Panc1 (cell line): ENCODE data around the gene SERAC1. TPM values are rescaled to one million over a fixed set of nuclear protein-coding genes. Genes with fewer than 3 reads are reported as not detected.
"Not testable (repeated sequence)": the region's sequence is repeated elsewhere in the genome, so short reads cannot be mapped to it uniquely, and the experiment has no call there.

Experiments used
- ATAC-seq: fragments of 200-7000 bp; cut with Tn5 transposase; 2 replicates; pipeline ENCODE4 v1.9.1; 2020; ENCODE audit warnings: mild to moderate bottlenecking, moderate library complexity
- BruUV-seq: library from RNA; stranded (reverse); fragments of 400-500 nt; replicated peaks from 2 replicates; lab custom pipeline; 2021; lab: Mats Ljungman, UMichigan
- CTCF ChIA-PET: fragments of 300-600 bp; sonication (Branson Sonifier 250); formaldehyde crosslinking; loops from one replicate; lab custom pipeline; 2022; ENCODE audit warnings: antibody characterized with exemption; lab: Charles Lee
- POLR2A ChIA-PET: fragments of 300-600 bp; sonication (Branson Sonifier 250); formaldehyde crosslinking; loops from one replicate; lab custom pipeline; 2022; ENCODE audit warnings: antibody characterized with exemption; lab: Charles Lee
- DNase-seq: peaks from one replicate; pipeline ENCODE4 v3.0.0-alpha.2; 2010; ENCODE audit warnings: low read depth, low spot score
- H3K27ac ChIP-seq: 2 replicates; pipeline ENCODE4 v1.5.1; 2011; ENCODE audit warnings: mild to moderate bottlenecking, low read length, inconsistent platforms
- H3K27me3 ChIP-seq: fragments of 200-500 bp; sonication (Bioruptor generic); 2 replicates; pipeline ENCODE4 v1.6.0; 2014; ENCODE audit warnings: low read length, inconsistent platforms; ENCODE audit not compliant: control insufficient read depth, insufficient read depth
- H3K36me3 ChIP-seq: fragments of 200-500 bp; sonication (Bioruptor generic); 2 replicates; pipeline ENCODE4 v1.5.1; 2014; ENCODE audit warnings: inconsistent platforms, mild to moderate bottlenecking, low read length, moderate library complexity; ENCODE audit not compliant: control insufficient read depth, insufficient read depth
- H3K4me1 ChIP-seq: 2 replicates; pipeline ENCODE4 v1.5.1; 2011; ENCODE audit warnings: inconsistent platforms, mild to moderate bottlenecking, low read length, moderate library complexity; ENCODE audit not compliant: control insufficient read depth, insufficient read depth
- H3K4me3 ChIP-seq, 2 experiments: 2 replicates each; pipeline ENCODE4 v1.5.1; 2011 to 2012; ENCODE audit warnings: low read depth in 2 of 2, low read length in 2 of 2, mild to moderate bottlenecking in 2 of 2, inconsistent platforms in 1 of 2, moderate library complexity in 1 of 2
- H3K9me3 ChIP-seq: fragments of 200-500 bp; sonication (Bioruptor generic); 2 replicates; pipeline ENCODE4 v1.5.1; 2014; ENCODE audit warnings: low read depth, mild to moderate bottlenecking, inconsistent platforms, low read length, moderate library complexity; ENCODE audit not compliant: control insufficient read depth, insufficient read depth
- POLR2AphosphoS5 ChIP-seq: IDR thresholded peaks from 2 replicates; pipeline ENCODE4 v1.6.1; 2012; ENCODE audit warnings: mild to moderate bottlenecking, low read depth, low read length, moderate library complexity
- SIN3A ChIP-seq: IDR thresholded peaks from 2 replicates; pipeline ENCODE4 v1.6.1; 2012; ENCODE audit warnings: low read depth, mild to moderate bottlenecking, low read length, moderate library complexity, borderline replicate concordance; ENCODE audit not compliant: insufficient read depth
- TCF7L2 ChIP-seq: IDR thresholded peaks from 2 replicates; pipeline ENCODE4 v1.6.1; 2011; ENCODE audit warnings: mild to moderate bottlenecking, low read depth, low read length, inconsistent platforms
- in situ Hi-C: cut with HindIII; loops from 2 replicates; pipeline ENCODE4 v1.10.0; 2016; ENCODE audit warnings: low sequenced_read_pairs, low pct_unique_long_range_greater_than_20kb
- intact Hi-C: fragments of 100-400 bp; cut with micrococcal nuclease; formaldehyde crosslinking; loops from one replicate; pipeline ENCODE4 v1.10.0; 2022; ENCODE audit not compliant: unreplicated experiment
- total RNA-seq: library from RNA; stranded (reverse); gene quantifications from one replicate; pipeline ENCODE4 v1.2.1, GENCODE V29; 2021; ENCODE audit not compliant: unreplicated experiment
- TF ChIP-seq, protein P1 (sequence below), 2 experiments: IDR thresholded peaks; 2 replicates each; pipeline ENCODE4 v1.6.1; 2011 to 2012; ENCODE audit warnings: low read depth in 2 of 2, control low read depth in 1 of 2, low read length in 1 of 2, mild to moderate bottlenecking in 1 of 2, moderate library complexity in 1 of 2; ENCODE audit not compliant: insufficient read depth in 1 of 2
- TF ChIP-seq, protein P2 (sequence below): fragments of 450-650 bp; IDR thresholded peaks from 2 replicates; pipeline ENCODE4 v1.5.1; 2017; ENCODE audit warnings: mild to moderate bottlenecking

The SERAC1 gene
- total RNA-seq, 1 experiment from 2014 or later = 8.2 TPM

DNA sequence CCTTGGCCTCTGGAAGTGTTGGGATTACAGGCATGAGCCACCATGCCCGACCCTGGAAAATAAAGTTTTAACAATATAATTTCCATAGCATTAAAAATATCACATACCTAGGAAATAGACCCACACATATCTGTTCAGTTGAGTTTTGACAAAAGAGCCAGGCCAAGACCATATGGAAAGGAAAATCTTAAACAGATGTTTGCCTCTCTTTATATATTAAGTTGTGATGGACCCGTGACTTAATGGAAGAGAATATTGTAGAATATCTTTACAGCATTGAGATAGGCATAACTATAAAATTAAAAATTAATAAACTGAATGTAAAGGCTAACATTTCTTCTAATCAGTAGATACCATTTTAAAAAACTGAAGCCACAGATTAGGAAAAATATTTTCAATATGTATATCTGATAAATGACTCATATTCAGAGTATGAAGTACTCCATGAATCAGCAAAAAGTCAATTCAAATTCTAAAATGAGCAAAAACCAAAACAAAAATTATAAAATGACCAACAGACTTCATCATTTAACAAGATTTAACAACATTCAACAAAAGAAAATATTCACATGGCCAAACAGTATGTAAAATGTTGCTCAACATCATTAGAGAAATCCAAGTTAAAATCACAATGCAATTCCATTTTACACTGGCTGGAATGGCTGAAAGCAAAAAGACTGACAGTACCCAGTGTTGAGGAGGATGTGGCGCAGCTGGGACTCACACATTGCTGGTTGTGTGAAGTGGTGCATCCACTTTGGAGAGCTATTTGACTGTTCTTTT, 43.4 kb upstream of the SERAC1 start:
- H3K4me1 ChIP-seq = no peaks in the 10 kb centered on the region
- no peaks in the 10 kb centered on the region for H3K9me3 ChIP-seq
- intact Hi-C loops (no loop called here), in situ Hi-C loops (no loop called here)
- no peak overlapping the region for H3K4me3 ChIP-seq
- H3K36me3 ChIP-seq = no peaks in the 10 kb centered on the region
- TF ChIP-seq TCF7L2 = no peak
- no peak for TF ChIP-seq POLR2AphosphoS5
- no peak for TF ChIP-seq SIN3A
- no TSS peak for BruUV-seq
- DNase-seq (no peak), ATAC-seq (no peak)
- no peak overlapping the region for H3K27ac ChIP-seq
- 0 out of 2 replicates have a peak, but pooled peaks cover 2% of the 10 kb centered on the region for H3K27me3 ChIP-seq
- ChIA-PET POLR2A (no interaction called here), CTCF (interaction anchor here (0.7 to 1.3 kb wide), 2 partner anchors 11 to 265 kb away, joined by 4 to 8 read pairs; no protein-coding TSS in a partner anchor)

DNA sequence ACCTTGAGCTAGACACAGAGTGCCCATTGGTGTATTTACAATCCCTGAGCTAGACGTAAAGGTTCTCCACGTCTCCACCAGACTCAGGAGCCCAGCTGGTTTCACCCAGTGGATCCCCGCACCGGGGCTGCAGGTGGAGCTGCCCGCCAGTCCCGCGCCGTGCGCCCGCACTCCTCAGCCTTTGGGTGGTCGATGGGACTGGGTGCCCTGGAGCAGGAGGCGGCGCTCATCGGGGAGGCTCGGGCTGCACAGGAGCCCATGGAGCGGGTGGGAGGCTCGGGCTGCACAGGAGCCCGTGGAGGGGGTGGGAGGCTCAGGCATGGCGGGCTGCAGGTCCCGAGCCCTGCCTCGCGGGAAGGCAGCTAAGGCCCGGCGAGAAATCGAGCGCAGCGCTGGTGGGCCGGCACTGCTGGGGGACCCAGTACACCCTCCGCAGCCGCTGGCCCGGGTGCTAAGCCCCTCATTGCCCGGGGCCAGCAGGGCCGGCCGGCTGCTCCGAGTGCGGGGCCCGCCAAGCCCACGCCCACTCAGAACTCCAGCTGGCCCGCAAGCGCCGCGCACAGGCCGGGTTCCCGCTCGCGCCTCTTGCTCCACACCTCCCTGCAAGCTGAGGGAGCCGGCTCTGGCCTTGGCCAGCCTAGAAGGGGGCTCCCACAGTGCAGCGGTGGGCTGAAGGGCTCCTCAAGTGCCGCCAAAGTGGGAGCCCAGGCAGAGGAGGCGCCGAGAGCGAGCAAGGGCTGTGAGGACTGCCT, 41.7 kb upstream of the SERAC1 start:
- CTCF ChIA-PET = interaction anchor here (0.6 kb wide), 1 partner anchor 521 kb away, joined by 3 read pairs; no protein-coding TSS in a partner anchor

DNA sequence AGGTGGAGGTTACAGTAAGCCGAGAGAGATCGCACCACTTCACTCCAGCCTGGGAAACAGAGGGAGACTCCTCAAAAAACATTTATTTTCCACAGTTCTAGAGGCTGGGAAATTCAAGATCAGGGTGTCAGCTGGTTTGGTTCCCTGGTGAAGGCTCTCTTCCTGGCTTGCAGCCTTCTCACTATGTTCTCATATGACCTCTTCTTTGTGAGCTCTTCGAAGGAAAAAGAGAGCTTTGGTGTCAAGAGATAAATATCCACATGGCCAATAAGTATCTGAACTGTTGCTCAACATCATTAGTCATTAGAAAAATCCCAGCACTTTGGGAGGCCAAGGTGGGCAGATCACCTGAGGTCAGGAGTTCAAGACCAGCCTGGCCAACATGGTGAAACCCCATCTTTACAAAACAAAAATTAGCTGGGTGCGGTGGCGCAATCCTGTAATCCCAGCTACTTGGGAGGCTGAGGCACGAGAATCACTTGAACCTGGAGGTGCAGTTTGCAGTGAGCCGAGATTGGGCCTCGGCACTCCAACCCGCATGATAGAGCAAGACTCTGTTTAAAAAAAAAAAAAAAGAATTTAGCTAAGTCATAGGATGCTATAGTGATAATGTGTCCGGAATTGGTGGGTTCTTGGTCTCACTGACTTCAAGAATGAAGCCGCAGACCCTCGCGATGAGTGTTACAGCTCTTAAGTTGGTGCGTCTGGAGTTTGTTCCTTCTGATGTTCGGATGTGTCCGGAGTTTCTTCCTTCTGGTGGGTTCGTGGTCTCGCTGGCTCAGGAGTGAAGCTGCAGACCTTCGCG, 40.4 kb upstream of the SERAC1 start:
- in situ Hi-C loops = not testable (repeated sequence)

More for the DNA sequence above, 41.7 kb upstream of the SERAC1 start:
- H3K27me3 ChIP-seq, H3K36me3 ChIP-seq, H3K9me3 ChIP-seq, H3K4me1 ChIP-seq, BruUV-seq, in situ Hi-C loops, DNase-seq, H3K4me3 ChIP-seq, POLR2A ChIA-PET, intact Hi-C loops, ATAC-seq, H3K27ac ChIP-seq: not testable (repeated sequence)

DNA sequence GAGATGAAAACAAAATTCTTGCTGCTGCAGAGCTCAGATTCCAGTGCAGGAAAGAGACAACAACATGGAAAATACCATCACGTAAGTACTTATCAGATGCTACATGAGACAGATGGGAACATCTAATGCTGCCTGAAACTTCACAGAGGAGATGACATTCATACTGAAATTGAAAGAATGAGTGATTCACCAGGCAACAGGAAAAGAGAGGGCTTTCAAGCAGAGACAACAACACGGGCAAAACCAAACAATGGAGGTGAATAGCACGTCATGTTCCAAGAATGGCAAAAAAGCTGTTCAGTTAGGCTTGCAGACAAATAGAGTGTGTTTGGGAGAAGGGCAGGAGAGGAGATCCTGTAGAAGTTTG, 39.3 kb upstream of the SERAC1 start:
- CTCF ChIA-PET = no interaction called here
- in situ Hi-C loops = no loop called here
- H3K27me3 ChIP-seq = 0 out of 2 replicates have a peak, but pooled peaks cover 2% of the 10 kb centered on the region
- no peaks in the 10 kb centered on the region for H3K36me3 ChIP-seq
- H3K27ac ChIP-seq = no peak overlapping the region
- POLR2A ChIA-PET = no interaction called here
- H3K4me3 ChIP-seq = no peak overlapping the region
- no peaks in the 10 kb centered on the region for H3K9me3 ChIP-seq
- ATAC-seq (no peak), DNase-seq (no peak)
- TF ChIP-seq, protein P1, sequence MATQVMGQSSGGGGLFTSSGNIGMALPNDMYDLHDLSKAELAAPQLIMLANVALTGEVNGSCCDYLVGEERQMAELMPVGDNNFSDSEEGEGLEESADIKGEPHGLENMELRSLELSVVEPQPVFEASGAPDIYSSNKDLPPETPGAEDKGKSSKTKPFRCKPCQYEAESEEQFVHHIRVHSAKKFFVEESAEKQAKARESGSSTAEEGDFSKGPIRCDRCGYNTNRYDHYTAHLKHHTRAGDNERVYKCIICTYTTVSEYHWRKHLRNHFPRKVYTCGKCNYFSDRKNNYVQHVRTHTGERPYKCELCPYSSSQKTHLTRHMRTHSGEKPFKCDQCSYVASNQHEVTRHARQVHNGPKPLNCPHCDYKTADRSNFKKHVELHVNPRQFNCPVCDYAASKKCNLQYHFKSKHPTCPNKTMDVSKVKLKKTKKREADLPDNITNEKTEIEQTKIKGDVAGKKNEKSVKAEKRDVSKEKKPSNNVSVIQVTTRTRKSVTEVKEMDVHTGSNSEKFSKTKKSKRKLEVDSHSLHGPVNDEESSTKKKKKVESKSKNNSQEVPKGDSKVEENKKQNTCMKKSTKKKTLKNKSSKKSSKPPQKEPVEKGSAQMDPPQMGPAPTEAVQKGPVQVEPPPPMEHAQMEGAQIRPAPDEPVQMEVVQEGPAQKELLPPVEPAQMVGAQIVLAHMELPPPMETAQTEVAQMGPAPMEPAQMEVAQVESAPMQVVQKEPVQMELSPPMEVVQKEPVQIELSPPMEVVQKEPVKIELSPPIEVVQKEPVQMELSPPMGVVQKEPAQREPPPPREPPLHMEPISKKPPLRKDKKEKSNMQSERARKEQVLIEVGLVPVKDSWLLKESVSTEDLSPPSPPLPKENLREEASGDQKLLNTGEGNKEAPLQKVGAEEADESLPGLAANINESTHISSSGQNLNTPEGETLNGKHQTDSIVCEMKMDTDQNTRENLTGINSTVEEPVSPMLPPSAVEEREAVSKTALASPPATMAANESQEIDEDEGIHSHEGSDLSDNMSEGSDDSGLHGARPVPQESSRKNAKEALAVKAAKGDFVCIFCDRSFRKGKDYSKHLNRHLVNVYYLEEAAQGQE (IDR thresholded peaks at IDR 0.05; ENCODE audit: insufficient read depth in 1 of 2, low read depth in 2 of 2, low read length in 1 of 2) = no peak
- no peak for TF ChIP-seq SIN3A
- TF ChIP-seq, protein P2, sequence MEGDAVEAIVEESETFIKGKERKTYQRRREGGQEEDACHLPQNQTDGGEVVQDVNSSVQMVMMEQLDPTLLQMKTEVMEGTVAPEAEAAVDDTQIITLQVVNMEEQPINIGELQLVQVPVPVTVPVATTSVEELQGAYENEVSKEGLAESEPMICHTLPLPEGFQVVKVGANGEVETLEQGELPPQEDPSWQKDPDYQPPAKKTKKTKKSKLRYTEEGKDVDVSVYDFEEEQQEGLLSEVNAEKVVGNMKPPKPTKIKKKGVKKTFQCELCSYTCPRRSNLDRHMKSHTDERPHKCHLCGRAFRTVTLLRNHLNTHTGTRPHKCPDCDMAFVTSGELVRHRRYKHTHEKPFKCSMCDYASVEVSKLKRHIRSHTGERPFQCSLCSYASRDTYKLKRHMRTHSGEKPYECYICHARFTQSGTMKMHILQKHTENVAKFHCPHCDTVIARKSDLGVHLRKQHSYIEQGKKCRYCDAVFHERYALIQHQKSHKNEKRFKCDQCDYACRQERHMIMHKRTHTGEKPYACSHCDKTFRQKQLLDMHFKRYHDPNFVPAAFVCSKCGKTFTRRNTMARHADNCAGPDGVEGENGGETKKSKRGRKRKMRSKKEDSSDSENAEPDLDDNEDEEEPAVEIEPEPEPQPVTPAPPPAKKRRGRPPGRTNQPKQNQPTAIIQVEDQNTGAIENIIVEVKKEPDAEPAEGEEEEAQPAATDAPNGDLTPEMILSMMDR = no peak
- TF ChIP-seq TCF7L2 = no peak
- TF ChIP-seq POLR2AphosphoS5 = no peak
- intact Hi-C loops = no loop called here
- H3K4me1 ChIP-seq = no peaks in the 10 kb centered on the region
- BruUV-seq = no TSS peak

More for the DNA sequence above, 40.4 kb upstream of the SERAC1 start:
- H3K36me3 ChIP-seq, H3K27ac ChIP-seq, H3K9me3 ChIP-seq, H3K4me3 ChIP-seq, POLR2A ChIA-PET, intact Hi-C loops, BruUV-seq, ATAC-seq, H3K27me3 ChIP-seq, DNase-seq, H3K4me1 ChIP-seq: not testable (repeated sequence)
- CTCF ChIA-PET = interaction anchor here (0.5 to 0.7 kb wide), 3 partner anchors 15 to 262 kb away, joined by 3 to 4 read pairs (median 4); no protein-coding TSS in a partner anchor
